Fibroblast of lung (primary cell): ENCODE results near the gene TBXA2R. TPM values are rescaled to one million over a fixed set of nuclear protein-coding genes. Genes with fewer than 3 reads are reported as not detected.
A peak's percentile ranks its signal among the peaks of the same experiment; 100 is the strongest.

Experiments
- DNase-seq, 2 donors: peaks; one replicate each; pipeline versions ENCODE4 v3.0.0 to v3.0.0-alpha.2; 2010; ENCODE audit warnings: low read depth in 2 of 2
- H2AFZ ChIP-seq: 2 replicates; pipeline ENCODE4 v1.5.1; 2012; ENCODE audit warnings: low read length, control low read depth, inconsistent platforms
- H3K27ac ChIP-seq: 2 replicates; pipeline ENCODE4 v1.5.1; 2011; ENCODE audit warnings: low read length, control low read depth; ENCODE audit not compliant: insufficient read depth
- H3K27me3 ChIP-seq: 2 replicates; pipeline ENCODE4 v1.5.1; 2011; ENCODE audit warnings: mild to moderate bottlenecking, low read length; ENCODE audit not compliant: control insufficient read depth, insufficient read depth
- H3K36me3 ChIP-seq: 2 replicates; pipeline ENCODE4 v1.5.1; 2011; ENCODE audit warnings: low read length; ENCODE audit not compliant: control insufficient read depth, insufficient read depth
- H3K4me1 ChIP-seq: 2 replicates; pipeline ENCODE4 v1.5.1; 2011; ENCODE audit warnings: low read length; ENCODE audit not compliant: control insufficient read depth, insufficient read depth; ENCODE audit errors: extremely low read depth
- H3K4me2 ChIP-seq: 2 replicates; pipeline ENCODE4 v1.5.1; 2011; ENCODE audit warnings: low read length, control low read depth; ENCODE audit not compliant: insufficient read depth; ENCODE audit errors: extremely low read depth
- H3K4me3 ChIP-seq, 4 experiments: fragments of 200-600 bp in 1 of 4; sonication (generic) in 1 of 4; replicated peaks in 1 of 4; 2 replicates each; pipeline ENCODE4 v1.5.1; 2011 to 2016; ENCODE audit warnings: low read length in 4 of 4, low read depth in 3 of 4, mild to moderate bottlenecking in 3 of 4, control low read depth in 2 of 4, inconsistent platforms in 1 of 4, mixed read lengths in 1 of 4; ENCODE audit not compliant: insufficient read depth in 1 of 4; ENCODE audit errors: control extremely low read depth in 1 of 4
- H3K79me2 ChIP-seq: 2 replicates; pipeline ENCODE4 v1.5.1; 2012; ENCODE audit warnings: mild to moderate bottlenecking, low read length, inconsistent platforms; ENCODE audit not compliant: control insufficient read depth, insufficient read depth
- H3K9ac ChIP-seq: 2 replicates; pipeline ENCODE4 v1.5.1; 2011; ENCODE audit warnings: mild to moderate bottlenecking, low read length, control low read depth; ENCODE audit not compliant: insufficient read depth
- H3K9me3 ChIP-seq: 2 replicates; pipeline ENCODE4 v1.5.1; 2012; ENCODE audit warnings: low read depth, low read length; ENCODE audit not compliant: control insufficient read depth, insufficient read depth
- H4K20me1 ChIP-seq: 2 replicates; pipeline ENCODE4 v1.5.1; 2011; ENCODE audit warnings: low read length; ENCODE audit not compliant: control insufficient read depth, insufficient read depth; ENCODE audit errors: extremely low read depth
- EZH2 ChIP-seq: IDR thresholded peaks from 2 replicates; pipeline ENCODE4 v1.5.1; 2012; ENCODE audit warnings: low read length, control low read depth, mild to moderate bottlenecking; ENCODE audit errors: missing control alignments
- polyA plus RNA-seq, 2 donors: library from polyadenylated mRNA; depleted of rRNA in 1 of 2; stranded (reverse) in 1 of 2; unstranded in 1 of 2; fragments of >200 nt; gene quantifications; 2 replicates each; pipeline ENCODE4 v1.2.1, GENCODE V29; 2011 to 2012; ENCODE audit warnings: missing spikeins in 1 of 2
- total RNA-seq: library from RNA; depleted of rRNA; stranded (reverse); fragments of >200 nt; gene quantifications from 2 replicates; pipeline ENCODE4 v1.2.1, GENCODE V29; 2014
- TF ChIP-seq, protein P1 (sequence below), 2 donors: IDR thresholded peaks in 1 of 2; conservative IDR thresholded peaks in 1 of 2; 1 replicate in 1 of 2; 2 replicates in 1 of 2; pipeline ENCODE4 v1.5.1; 2011 to 2012; ENCODE audit warnings: low read length in 2 of 2, control low read depth in 1 of 2, inconsistent platforms in 1 of 2, low read depth in 1 of 2, mild to moderate bottlenecking in 1 of 2

Gene TBXA2R
- total and polyA plus RNA-seq, 2 donors (not counting 1 experiment from before 2014, with no cell fraction given) = 1.3 to 1.8 TPM

DNA sequence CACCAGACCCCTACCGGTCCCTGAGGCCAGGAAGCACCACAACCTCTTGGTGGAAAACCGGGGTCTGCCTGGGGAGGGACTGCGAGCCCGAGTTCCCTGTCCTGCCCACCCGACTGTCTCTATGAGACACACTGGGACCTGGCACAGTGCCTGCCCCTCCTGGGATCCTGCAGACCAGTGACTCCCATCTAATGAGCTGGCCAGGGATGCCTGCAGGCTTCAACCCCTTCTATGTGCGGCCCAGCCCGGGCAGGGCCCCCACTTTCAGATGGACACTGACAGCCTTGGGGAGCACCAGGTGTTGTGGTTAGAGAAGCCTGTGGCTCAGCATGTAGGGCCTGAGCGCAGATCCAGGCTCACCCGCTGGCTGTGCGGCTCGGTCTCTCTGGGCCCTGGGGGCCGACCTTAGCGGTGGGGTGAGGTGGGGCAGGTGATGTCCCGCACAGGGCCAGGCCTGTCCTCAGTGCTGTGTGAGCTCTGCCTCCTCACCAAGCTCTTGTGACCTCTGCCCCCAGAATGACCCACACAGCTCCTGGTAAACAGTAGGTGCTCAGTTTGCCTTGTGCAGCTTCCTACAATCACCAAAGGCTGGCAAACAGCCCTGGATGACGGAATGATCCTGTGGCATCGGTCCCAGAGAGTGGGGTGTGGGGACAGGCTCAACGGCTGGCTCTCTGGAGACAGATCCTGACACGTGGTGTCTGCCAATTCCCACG, 37.8 kb upstream of the TBXA2R start:
- peaks cover 6% of the 10 kb centered on the region for H3K4me1 ChIP-seq
- peaks cover 9% of the 10 kb centered on the region for H3K36me3 ChIP-seq
- TF ChIP-seq, protein P1, sequence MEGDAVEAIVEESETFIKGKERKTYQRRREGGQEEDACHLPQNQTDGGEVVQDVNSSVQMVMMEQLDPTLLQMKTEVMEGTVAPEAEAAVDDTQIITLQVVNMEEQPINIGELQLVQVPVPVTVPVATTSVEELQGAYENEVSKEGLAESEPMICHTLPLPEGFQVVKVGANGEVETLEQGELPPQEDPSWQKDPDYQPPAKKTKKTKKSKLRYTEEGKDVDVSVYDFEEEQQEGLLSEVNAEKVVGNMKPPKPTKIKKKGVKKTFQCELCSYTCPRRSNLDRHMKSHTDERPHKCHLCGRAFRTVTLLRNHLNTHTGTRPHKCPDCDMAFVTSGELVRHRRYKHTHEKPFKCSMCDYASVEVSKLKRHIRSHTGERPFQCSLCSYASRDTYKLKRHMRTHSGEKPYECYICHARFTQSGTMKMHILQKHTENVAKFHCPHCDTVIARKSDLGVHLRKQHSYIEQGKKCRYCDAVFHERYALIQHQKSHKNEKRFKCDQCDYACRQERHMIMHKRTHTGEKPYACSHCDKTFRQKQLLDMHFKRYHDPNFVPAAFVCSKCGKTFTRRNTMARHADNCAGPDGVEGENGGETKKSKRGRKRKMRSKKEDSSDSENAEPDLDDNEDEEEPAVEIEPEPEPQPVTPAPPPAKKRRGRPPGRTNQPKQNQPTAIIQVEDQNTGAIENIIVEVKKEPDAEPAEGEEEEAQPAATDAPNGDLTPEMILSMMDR (conservative IDR thresholded peaks at IDR 0.05 in 1 of 2, IDR thresholded peaks at IDR 0.05 in 1 of 2; ENCODE audit: low read depth in 1 of 2, low read length in 2 of 2) = no peak
- H3K4me3 ChIP-seq = no peak overlapping the region
- peak; percentile 41 to 63 for DNase-seq
- H3K9ac ChIP-seq = no peak overlapping the region
- no peaks in the 10 kb centered on the region for H3K27me3 ChIP-seq
- H3K9me3 ChIP-seq = no peaks in the 10 kb centered on the region
- no peak overlapping the region for H3K4me2 ChIP-seq
- H3K27ac ChIP-seq = no peak overlapping the region
- no peaks in the 10 kb centered on the region for H4K20me1 ChIP-seq
- no peaks in the 10 kb centered on the region for H3K79me2 ChIP-seq
- no peak overlapping the region for H2AFZ ChIP-seq

DNA sequence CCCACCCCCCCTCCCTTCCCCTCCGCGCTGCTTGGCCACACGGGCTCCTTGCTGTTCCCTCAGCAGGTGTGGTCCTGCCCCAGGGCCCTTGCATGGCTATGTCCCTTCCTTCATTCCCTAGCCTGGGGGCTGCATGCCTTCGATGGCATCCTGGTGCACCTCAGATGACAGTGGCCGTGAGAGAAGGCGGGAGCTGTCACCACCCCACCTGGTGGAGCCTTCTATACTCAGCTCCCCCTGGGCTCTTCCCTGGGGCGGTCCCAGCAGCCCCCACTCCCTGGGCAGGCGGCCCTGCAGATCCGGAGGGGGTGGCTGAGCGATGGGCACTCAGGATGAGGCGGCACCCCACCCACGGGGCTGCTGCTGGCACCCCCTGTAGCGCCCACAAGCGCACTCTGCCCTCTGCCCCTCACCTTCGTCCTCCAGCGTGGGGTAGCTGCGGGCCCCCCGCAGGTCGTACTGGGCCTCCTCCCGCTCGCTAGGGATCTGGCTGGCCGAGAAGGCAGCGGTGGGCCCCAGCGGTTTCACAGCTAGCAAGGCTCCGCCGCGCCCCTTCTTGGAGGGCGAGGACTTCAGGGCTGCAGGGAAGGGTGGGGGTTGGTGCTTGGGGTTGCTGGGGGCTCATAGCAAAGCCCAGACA, 37.1 kb upstream of the TBXA2R start:
- Histone ChIP-seq H4K20me1 (no peaks in the 10 kb centered on the region), H2AFZ (no peak overlapping the region), H3K27me3 (no peaks in the 10 kb centered on the region), H3K27ac (no peak overlapping the region), H3K9me3 (no peaks in the 10 kb centered on the region), H3K36me3 (peaks cover 10% of the 10 kb centered on the region), H3K9ac (no peak overlapping the region), H3K4me3 (no peak overlapping the region), H3K4me2 (no peak overlapping the region), H3K4me1 (peaks cover 6% of the 10 kb centered on the region), H3K79me2 (no peaks in the 10 kb centered on the region)
- TF ChIP-seq, protein P1 (conservative IDR thresholded peaks at IDR 0.05 in 1 of 2, IDR thresholded peaks at IDR 0.05 in 1 of 2; ENCODE audit: low read depth in 1 of 2, low read length in 2 of 2) = no peak
- no peak for TF ChIP-seq EZH2
- DNase-seq = no peak

DNA sequence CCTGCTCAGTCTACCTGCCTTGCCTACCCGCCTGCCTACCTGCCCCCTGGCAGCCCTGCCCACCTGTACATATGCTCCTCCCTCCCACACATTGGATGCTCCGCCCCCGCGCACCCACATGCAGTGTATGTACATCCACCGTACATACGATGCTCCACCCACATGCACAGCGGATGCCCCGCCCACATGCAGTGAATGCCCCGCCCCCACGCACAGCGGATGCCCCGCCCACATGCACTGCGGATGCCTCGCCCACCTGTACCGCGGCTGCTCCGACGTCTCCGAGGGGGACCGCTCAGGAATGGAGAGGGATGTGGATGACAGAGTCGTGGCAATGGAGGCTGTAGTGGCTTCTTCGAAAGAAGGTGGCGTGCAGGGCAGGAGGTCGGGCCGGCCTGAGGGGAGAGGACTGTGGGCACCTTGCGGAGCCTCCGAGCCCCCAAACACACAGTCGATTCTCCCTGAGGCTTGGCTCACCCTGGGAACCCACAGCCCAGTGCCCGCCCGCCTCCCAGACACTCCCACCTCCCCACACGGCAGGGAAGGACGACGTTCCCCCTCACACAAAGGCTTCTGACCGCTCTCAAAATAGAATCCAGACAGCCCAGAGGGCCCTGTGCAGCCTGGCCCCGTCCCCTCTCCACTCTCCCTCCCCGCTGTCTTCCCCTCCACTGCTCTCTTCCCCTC, 36.5 kb upstream of the TBXA2R start:
- peaks cover 6% of the 10 kb centered on the region for H3K4me1 ChIP-seq
- no peak overlapping the region for H3K27ac ChIP-seq
- H3K4me3 ChIP-seq = no peak overlapping the region
- DNase-seq = no peak
- no peak overlapping the region for H2AFZ ChIP-seq
- H3K4me2 ChIP-seq = no peak overlapping the region
- TF ChIP-seq, protein P1 (conservative IDR thresholded peaks at IDR 0.05 in 1 of 2, IDR thresholded peaks at IDR 0.05 in 1 of 2; ENCODE audit: low read depth in 1 of 2, low read length in 2 of 2) = no peak
- TF ChIP-seq EZH2 = no peak
- peaks cover 15% of the 10 kb centered on the region for H3K36me3 ChIP-seq
- H4K20me1 ChIP-seq = no peaks in the 10 kb centered on the region
- H3K79me2 ChIP-seq = no peaks in the 10 kb centered on the region
- H3K9me3 ChIP-seq = no peaks in the 10 kb centered on the region
- H3K27me3 ChIP-seq = no peaks in the 10 kb centered on the region
- no peak overlapping the region for H3K9ac ChIP-seq
